Endodermal cell (in vitro differentiated cells): ENCODE results near the gene SERPINE3. TPM values are rescaled to one million over a fixed set of nuclear protein-coding genes. Genes with fewer than 3 reads are reported as not detected.

ENCODE experiments used
- DNase-seq: peaks from one replicate; pipeline ENCODE4 v3.0.0-alpha.2; 2017
- H3K27ac ChIP-seq: 2 replicates; pipeline ENCODE4 v1.5.1; 2013; ENCODE audit warnings: mild to moderate bottlenecking, low read depth, low read length, moderate library complexity
- H3K27me3 ChIP-seq: 2 replicates; pipeline ENCODE4 v1.6.1; 2013; ENCODE audit warnings: mild to moderate bottlenecking, low read length, moderate library complexity; ENCODE audit not compliant: insufficient read depth, control insufficient read depth, poor library complexity, severe bottlenecking
- H3K36me3 ChIP-seq: 2 replicates; pipeline ENCODE4 v1.7.0; 2013; ENCODE audit warnings: mild to moderate bottlenecking, low read length, moderate library complexity; ENCODE audit not compliant: control insufficient read depth, insufficient read depth
- H3K4me1 ChIP-seq: one replicate; pipeline ENCODE4 v1.7.0; 2013; ENCODE audit warnings: low read length; ENCODE audit not compliant: control insufficient read depth, insufficient read depth
- H3K4me3 ChIP-seq: 2 replicates; pipeline ENCODE4 v1.5.1; 2013; ENCODE audit warnings: mild to moderate bottlenecking, low read length, moderate library complexity
- H3K9ac ChIP-seq: 2 replicates; pipeline ENCODE4 v1.6.1; 2013; ENCODE audit warnings: mild to moderate bottlenecking, low read length, moderate library complexity; ENCODE audit not compliant: poor library complexity, severe bottlenecking; ENCODE audit errors: extremely low read depth
- H3K9me3 ChIP-seq: 2 replicates; pipeline ENCODE4 v1.6.1; 2013; ENCODE audit warnings: mild to moderate bottlenecking, low read length, moderate library complexity; ENCODE audit not compliant: control insufficient read depth
- H3K27ac Mint-ChIP-seq: 2 replicates; pipeline ENCODE4 v1.8.0; 2020; ENCODE audit warnings: mixed read lengths
- H3K27me3 Mint-ChIP-seq: 2 replicates; pipeline ENCODE4 v1.8.0; 2021; ENCODE audit warnings: mild to moderate bottlenecking, mixed read lengths; ENCODE audit not compliant: insufficient read depth
- H3K36me3 Mint-ChIP-seq: 2 replicates; pipeline ENCODE4 v1.8.0; 2020; ENCODE audit warnings: low read depth, mixed read lengths
- H3K4me1 Mint-ChIP-seq: 2 replicates; pipeline ENCODE4 v1.8.0; 2020; ENCODE audit warnings: mixed read lengths
- H3K4me3 Mint-ChIP-seq: 2 replicates; pipeline ENCODE4 v1.8.0; 2020; ENCODE audit warnings: mild to moderate bottlenecking, moderate library complexity, mixed read lengths
- H3K9me3 Mint-ChIP-seq: 2 replicates; pipeline ENCODE4 v1.8.0; 2020; ENCODE audit warnings: mild to moderate bottlenecking, mixed read lengths
- WGBS, 2 experiments: methylation state at CpG; one replicate each; pipeline versions ENCODE4 v1.1.5 to v1.1.7; 2013; ENCODE audit warnings: missing lambda C conversion rate in 2 of 2, mixed read lengths in 1 of 2; ENCODE audit not compliant: insufficient coverage in 1 of 2, insufficient read length in 1 of 2; 5-methylcytosine and 5-hydroxymethylcytosine counted together
- total RNA-seq, 2 donors: library from RNA; stranded (reverse); fragmentation: NEBNext Ultra II Directional in 1 of 2; extraction: Animal tissue kit (Norgen Biotek cat#: 25700) in 1 of 2; gene quantifications; 2 replicates in 1 of 2; 3 replicates in 1 of 2; pipeline ENCODE4 v1.2.1, GENCODE V29; 2021
- TF ChIP-seq, protein P1 (sequence below): fragments of 200-600 bp; sonication (generic); conservative IDR thresholded peaks from 2 replicates; pipeline ENCODE4 v1.5.0; 2021; ENCODE audit warnings: antibody characterized with exemption, mild to moderate bottlenecking

The SERPINE3 gene
- total RNA-seq, 2 donors from 2014 or later: 0.89 TPM; not detected in 1

DNA sequence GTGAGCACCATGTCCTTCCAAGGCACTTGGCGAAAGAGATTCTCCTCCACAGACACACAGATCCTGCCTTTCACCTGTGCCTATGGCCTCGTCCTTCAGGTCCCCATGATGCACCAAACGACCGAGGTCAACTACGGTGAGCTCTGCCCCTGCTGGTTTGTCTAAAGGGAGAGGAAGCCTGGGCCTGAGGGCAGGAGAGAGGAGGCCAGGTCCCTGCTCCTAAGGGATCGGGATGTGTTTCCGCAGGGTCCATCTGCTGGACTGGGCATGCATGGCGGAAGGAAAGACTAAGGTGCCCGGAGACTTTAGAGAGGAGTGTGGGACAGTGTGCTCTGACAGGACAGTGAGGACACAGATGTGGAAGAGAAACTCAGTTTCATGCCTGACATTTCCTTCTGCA, 7.6 kb downstream of the SERPINE3 start:
- TF ChIP-seq, protein P1, sequence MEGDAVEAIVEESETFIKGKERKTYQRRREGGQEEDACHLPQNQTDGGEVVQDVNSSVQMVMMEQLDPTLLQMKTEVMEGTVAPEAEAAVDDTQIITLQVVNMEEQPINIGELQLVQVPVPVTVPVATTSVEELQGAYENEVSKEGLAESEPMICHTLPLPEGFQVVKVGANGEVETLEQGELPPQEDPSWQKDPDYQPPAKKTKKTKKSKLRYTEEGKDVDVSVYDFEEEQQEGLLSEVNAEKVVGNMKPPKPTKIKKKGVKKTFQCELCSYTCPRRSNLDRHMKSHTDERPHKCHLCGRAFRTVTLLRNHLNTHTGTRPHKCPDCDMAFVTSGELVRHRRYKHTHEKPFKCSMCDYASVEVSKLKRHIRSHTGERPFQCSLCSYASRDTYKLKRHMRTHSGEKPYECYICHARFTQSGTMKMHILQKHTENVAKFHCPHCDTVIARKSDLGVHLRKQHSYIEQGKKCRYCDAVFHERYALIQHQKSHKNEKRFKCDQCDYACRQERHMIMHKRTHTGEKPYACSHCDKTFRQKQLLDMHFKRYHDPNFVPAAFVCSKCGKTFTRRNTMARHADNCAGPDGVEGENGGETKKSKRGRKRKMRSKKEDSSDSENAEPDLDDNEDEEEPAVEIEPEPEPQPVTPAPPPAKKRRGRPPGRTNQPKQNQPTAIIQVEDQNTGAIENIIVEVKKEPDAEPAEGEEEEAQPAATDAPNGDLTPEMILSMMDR: peak; percentile 52
- H3K4me1 ChIP-seq: no peaks in the 10 kb centered on the region
- H3K27ac Mint-ChIP-seq: no peak overlapping the region
- peaks cover 8% of the 10 kb centered on the region for H3K9me3 ChIP-seq
- H3K9ac ChIP-seq: no peak overlapping the region
- no peaks in the 10 kb centered on the region for H3K27me3 ChIP-seq
- H3K27me3 Mint-ChIP-seq: no peaks in the 10 kb centered on the region
- peak; percentile 76 for DNase-seq
- H3K9me3 Mint-ChIP-seq: peaks cover 3% of the 10 kb centered on the region
- no peak overlapping the region for H3K27ac ChIP-seq
- peaks cover 7% of the 10 kb centered on the region for H3K4me1 Mint-ChIP-seq
- H3K36me3 Mint-ChIP-seq: no peaks in the 10 kb centered on the region
- no peak overlapping the region for H3K4me3 ChIP-seq
- 89 to 93% methylated on average over 7 to 9 of the region's 9 CpGs for WGBS, 2 experiments
- H3K36me3 ChIP-seq: no peaks in the 10 kb centered on the region
- H3K4me3 Mint-ChIP-seq: no peak overlapping the region

DNA sequence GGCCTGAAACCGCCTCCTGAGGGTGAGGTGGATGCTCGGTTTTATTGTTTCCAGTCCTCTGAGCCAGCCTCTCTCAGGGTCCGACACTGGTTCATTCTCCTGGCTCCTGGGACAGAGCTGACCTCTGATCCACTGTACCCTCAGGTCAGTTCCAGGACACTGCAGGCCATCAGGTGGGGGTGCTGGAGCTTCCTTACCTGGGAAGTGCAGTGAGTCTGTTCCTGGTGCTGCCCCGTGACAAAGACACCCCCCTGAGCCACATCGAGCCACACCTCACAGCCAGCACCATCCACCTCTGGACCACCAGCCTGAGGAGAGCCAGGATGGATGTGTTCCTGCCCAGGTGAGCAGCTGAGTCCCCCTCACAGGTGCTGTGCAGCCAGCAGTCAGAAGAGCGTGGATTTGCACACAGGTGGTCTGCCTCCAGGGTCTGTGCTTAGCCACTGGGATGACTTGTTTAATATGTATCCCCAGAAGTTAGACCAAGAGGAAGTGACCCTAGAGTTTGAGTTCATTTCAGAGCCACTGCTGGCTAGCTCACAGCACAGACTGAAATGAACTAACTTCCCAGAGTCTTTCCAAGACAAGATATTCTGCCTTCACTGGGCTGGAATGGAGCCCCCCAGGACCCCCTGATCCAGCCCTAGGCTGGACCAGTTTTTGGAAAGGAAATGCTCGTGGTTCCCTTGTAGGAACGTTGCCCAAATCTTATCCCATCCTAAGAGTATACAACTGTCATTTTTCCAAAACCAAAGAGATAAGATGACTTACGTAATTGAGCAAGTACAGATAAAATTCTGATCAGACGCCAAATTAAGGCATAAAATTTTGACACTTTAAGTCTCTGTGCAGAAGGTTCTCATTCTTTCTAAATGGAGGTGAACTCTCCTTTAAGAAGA, 8.8 kb downstream of the SERPINE3 start:
- 92 to 96% methylated on average over 5 to 10 of the region's 10 CpGs for WGBS, 2 experiments
- H3K4me3 ChIP-seq: no peak overlapping the region

DNA sequence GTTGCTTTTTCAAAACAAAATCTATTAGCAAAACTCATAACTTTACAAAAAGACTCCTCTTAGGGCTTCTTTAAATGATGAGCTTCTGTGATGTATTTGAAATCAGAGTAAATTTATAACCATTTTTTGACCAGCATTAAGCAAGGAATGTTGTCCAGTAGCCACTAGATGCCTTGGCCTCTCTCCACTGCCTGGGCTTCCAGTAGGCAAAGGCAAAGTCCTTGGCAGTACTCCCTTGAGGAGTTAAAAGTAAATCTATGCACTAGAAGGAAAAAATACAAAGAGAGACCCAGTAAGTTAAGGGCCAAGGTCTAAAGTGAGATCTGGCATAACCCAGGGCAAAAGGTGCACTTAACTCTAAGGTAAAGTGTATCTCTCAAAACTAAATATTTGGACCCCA, 9.5 kb downstream of the SERPINE3 start:
- no peak overlapping the region for H3K27ac Mint-ChIP-seq
- H3K27me3 Mint-ChIP-seq: no peaks in the 10 kb centered on the region
- H3K4me1 Mint-ChIP-seq: peaks cover 7% of the 10 kb centered on the region
- H3K36me3 Mint-ChIP-seq: no peaks in the 10 kb centered on the region
- H3K9me3 ChIP-seq: peaks cover 8% of the 10 kb centered on the region
- H3K9ac ChIP-seq: no peak overlapping the region
- peaks cover 3% of the 10 kb centered on the region for H3K9me3 Mint-ChIP-seq
- no peaks in the 10 kb centered on the region for H3K27me3 ChIP-seq
- TF ChIP-seq, protein P1: no peak
- no peak overlapping the region for H3K27ac ChIP-seq
- no peak for DNase-seq
- H3K36me3 ChIP-seq: no peaks in the 10 kb centered on the region
- no peak overlapping the region for H3K4me3 Mint-ChIP-seq
- no peaks in the 10 kb centered on the region for H3K4me1 ChIP-seq
- no peak overlapping the region for H3K4me3 ChIP-seq

More for the DNA sequence above, 8.8 kb downstream of the SERPINE3 start:
- H3K36me3 Mint-ChIP-seq: no peaks in the 10 kb centered on the region
- H3K27me3 ChIP-seq: no peaks in the 10 kb centered on the region
- no peak overlapping the region for H3K4me3 Mint-ChIP-seq
- DNase-seq: peak; percentile 36
- H3K4me1 Mint-ChIP-seq: peaks cover 7% of the 10 kb centered on the region
- peaks cover 3% of the 10 kb centered on the region for H3K9me3 Mint-ChIP-seq
- H3K9ac ChIP-seq: no peak overlapping the region
- H3K4me1 ChIP-seq: no peaks in the 10 kb centered on the region
- H3K27me3 Mint-ChIP-seq: no peaks in the 10 kb centered on the region
- H3K27ac ChIP-seq: no peak overlapping the region
- TF ChIP-seq, protein P1: no peak
- H3K9me3 ChIP-seq: peaks cover 8% of the 10 kb centered on the region
- no peak overlapping the region for H3K27ac Mint-ChIP-seq
- no peaks in the 10 kb centered on the region for H3K36me3 ChIP-seq
